OCI-LY3 (cell line): ENCODE data around the gene JAZF1.

ENCODE experiments used
- H2AFZ ChIP-seq: fragments of 200-600, 300-600 bp; shearing (Covaris generic); 2 replicates; pipeline ENCODE4 v1.6.0; 2014; ENCODE audit warnings: antibody characterized with exemption, low read depth, low read length
- H3K27ac ChIP-seq: fragments of 200-600, 300-600 bp; sonication (generic); 2 replicates; pipeline ENCODE4 v1.5.1; 2014; ENCODE audit warnings: mild to moderate bottlenecking, low read length, moderate library complexity, mixed read lengths
- H3K27me3 ChIP-seq: fragments of 200-600, 300-600 bp; sonication (generic); 2 replicates; pipeline ENCODE4 v1.6.1; 2014; ENCODE audit warnings: low read depth, low read length, mixed read lengths
- H3K36me3 ChIP-seq: fragments of 200-600, 300-600 bp; sonication (generic); replicated peaks from 2 replicates; pipeline ENCODE3; 2014; ENCODE audit warnings: low read depth, low read length, mixed read lengths
- H3K4me1 ChIP-seq: fragments of 300-600, 200-600 bp; sonication (generic); 2 replicates; pipeline ENCODE4 v1.6.1; 2014; ENCODE audit warnings: low read length, mixed read lengths
- H3K4me2 ChIP-seq: fragments of 200-600, 300-600 bp; sonication (generic); 2 replicates; pipeline ENCODE4 v1.6.1; 2014; ENCODE audit warnings: low read length, mixed read lengths
- H3K4me3 ChIP-seq: fragments of 300-600, 200-600 bp; sonication (generic); 2 replicates; pipeline ENCODE4 v1.5.1; 2014; ENCODE audit warnings: antibody characterized with exemption, mild to moderate bottlenecking, low read length, moderate library complexity
- H3K79me2 ChIP-seq: fragments of 300-600, 200-600 bp; shearing (Covaris generic); 2 replicates; pipeline ENCODE4 v1.6.1; 2014; ENCODE audit warnings: mild to moderate bottlenecking, low read length, mixed read lengths
- H3K9ac ChIP-seq: fragments of 300-600, 200-600 bp; shearing (Covaris generic); 2 replicates; pipeline ENCODE4 v1.6.0; 2014; ENCODE audit warnings: mild to moderate bottlenecking, low read length, moderate library complexity
- H3K9me3 ChIP-seq: fragments of 200-600, 300-600 bp; shearing (Covaris generic); 2 replicates; pipeline ENCODE4 v1.6.1; 2014; ENCODE audit warnings: low read length, mixed read lengths; ENCODE audit not compliant: insufficient read depth
- H4K20me1 ChIP-seq: fragments of 200-600, 300-600 bp; sonication (generic); 2 replicates; pipeline ENCODE4 v1.6.1; 2016; ENCODE audit warnings: low read length, mixed read lengths; ENCODE audit not compliant: insufficient read depth
- CTCF ChIP-seq: fragments of 200-600, 300-600 bp; sonication (generic); IDR thresholded peaks from 2 replicates; pipeline ENCODE4 v1.5.1; 2014; ENCODE audit warnings: antibody characterized with exemption, low read length, low read depth
- EZH2phosphoT487 ChIP-seq: fragments of 200-600 bp; shearing (Covaris generic); IDR thresholded peaks from 2 replicates; pipeline ENCODE4 v1.6.1; 2018; ENCODE audit warnings: antibody characterized with exemption, mixed run types, low read depth

JAZF1 gene

GRCh38 chr7:27911920-27912319, 268.7 kb downstream of the JAZF1 start:
- Histone ChIP-seq H3K4me1 (peaks cover under 1% of the 10 kb centered on the region; the same call in 1 of the 2 replicates), H3K4me3 (no peak overlapping the region), H3K27me3 (no peaks in the 10 kb centered on the region), H3K36me3 (no peaks in the 10 kb centered on the region), H4K20me1 (peaks cover 4% of the 10 kb centered on the region; the same call in 1 of the 2 replicates), H3K4me2 (no peak overlapping the region), H3K79me2 (no peaks in the 10 kb centered on the region), H3K9ac (no peak overlapping the region), H3K9me3 (no peaks in the 10 kb centered on the region), H2AFZ (no peak overlapping the region), H3K27ac (no peak overlapping the region)
- TF ChIP-seq EZH2phosphoT487, result no peak
- no peak for TF ChIP-seq CTCF

GRCh38 chr7:27910326-27910725, 270.3 kb downstream of the JAZF1 start:
- H3K4me2 ChIP-seq, result no peak overlapping the region
- no peaks in the 10 kb centered on the region for H3K36me3 ChIP-seq
- no peak overlapping the region for H3K4me3 ChIP-seq
- TF ChIP-seq CTCF (no peak), EZH2phosphoT487 (no peak)
- peaks cover 6% of the 10 kb centered on the region; the same call in 1 of the 2 replicates for H3K27me3 ChIP-seq
- H2AFZ ChIP-seq, result no peak overlapping the region
- peaks cover 7% of the 10 kb centered on the region; the same call in 1 of the 2 replicates for H4K20me1 ChIP-seq
- H3K79me2 ChIP-seq, result no peaks in the 10 kb centered on the region
- no peaks in the 10 kb centered on the region for H3K9me3 ChIP-seq
- H3K27ac ChIP-seq, result no peak overlapping the region
- no peak overlapping the region for H3K9ac ChIP-seq
- peaks cover 4% of the 10 kb centered on the region; the same call in 1 of the 2 replicates for H3K4me1 ChIP-seq

- Histone ChIP-seq H4K20me1 (peaks cover 10% of the 10 kb centered on the region; the same call in 1 of the 2 replicates), H3K27ac (no peak overlapping the region), H3K79me2 (no peaks in the 10 kb centered on the region), H3K27me3 (peaks cover 13% of the 10 kb centered on the region; the same call in 1 of the 2 replicates), H3K36me3 (no peaks in the 10 kb centered on the region), H2AFZ (no peak overlapping the region), H3K9ac (no peak overlapping the region), H3K9me3 (no peaks in the 10 kb centered on the region), H3K4me2 (no peak overlapping the region), H3K4me1 (peaks cover 4% of the 10 kb centered on the region; the same call in 1 of the 2 replicates), H3K4me3 (no peak overlapping the region)
- TF ChIP-seq EZH2phosphoT487 (no peak), CTCF (no peak)
Measured at GRCh38 chr7:27908534-27909165, 271.9 kb downstream of the JAZF1 start.

- H2AFZ ChIP-seq, result no peak overlapping the region
- no peaks in the 10 kb centered on the region for H3K9me3 ChIP-seq
- peaks cover 18% of the 10 kb centered on the region; the same call in 1 of the 2 replicates for H3K27me3 ChIP-seq
- H3K36me3 ChIP-seq, result no peaks in the 10 kb centered on the region
- peaks cover 14% of the 10 kb centered on the region; the same call in 1 of the 2 replicates for H4K20me1 ChIP-seq
- peaks cover 21% of the 10 kb centered on the region for H3K4me1 ChIP-seq
- H3K27ac ChIP-seq, result no peak overlapping the region
- H3K9ac ChIP-seq, result no peak overlapping the region
- H3K4me3 ChIP-seq, result no peak overlapping the region
- H3K79me2 ChIP-seq, result no peaks in the 10 kb centered on the region
- TF ChIP-seq CTCF, result no peak
- no peak for TF ChIP-seq EZH2phosphoT487
- no peak overlapping the region for H3K4me2 ChIP-seq
Measured at GRCh38 chr7:27906385-27907091, 274.1 kb downstream of the JAZF1 start.
